ENCODE measurements around the gene HDAC4.

- TF ChIP-seq CTCF (IDR thresholded peaks at IDR 0.05) (no peak), POLR2AphosphoS5 (IDR thresholded peaks at IDR 0.05; ENCODE audit: low read depth, low read length) (no peak), TCF7L2 (IDR thresholded peaks at IDR 0.05; ENCODE audit: low read depth, low read length) (no peak), REST (IDR thresholded peaks at IDR 0.05; ENCODE audit: insufficient read depth in 1 of 2, low read depth in 2 of 2, low read length in 1 of 2) (no peak), SIN3A (IDR thresholded peaks at IDR 0.05; ENCODE audit: borderline replicate concordance, insufficient read depth, low read depth, low read length) (no peak)
Observed at GRCh38 chr2:239236043-239236807, 164.6 kb downstream of the HDAC4 start.
